Pancreas (tissue), 10 donors: ENCODE data around the gene NSD1. TPM values are rescaled to one million over a fixed set of nuclear protein-coding genes. Genes with fewer than 3 reads are reported as not detected.

Experiments
- ATAC-seq, 4 donors: fragments of 200-7000 bp; cut with Tn5 transposase; one replicate each; pipeline versions ENCODE4 v1.8.0 to v1.9.1; 2020; ENCODE audit warnings: mild to moderate bottlenecking in 4 of 4, moderate library complexity in 4 of 4
- DNase-seq, 6 donors: peaks; one replicate each; pipeline ENCODE4 v3.0.0-alpha.2; 2020
- FAIRE-seq: peaks from 2 replicates; lab custom pipeline; 2012; peaks lifted over from hg19 to GRCh38; lab: Jason Lieb, UNC
- H3K27ac ChIP-seq, 4 donors: fragments of 200-600 bp; sonication (generic); 1 replicate in 3 of 4; 2 replicates in 1 of 4; pipeline versions ENCODE4 v1.5.0 to v1.8.0; 2020
- H3K27me3 ChIP-seq, 4 donors: fragments of 200-600 bp; one replicate each; pipeline ENCODE4 v1.8.0; 2021
- H3K36me3 ChIP-seq, 3 donors: fragments of 200-600 bp; sonication (generic) in 1 of 3; one replicate each; pipeline versions ENCODE4 v1.5.0 to v1.8.0; 2020 to 2021
- H3K4me1 ChIP-seq, 3 donors: fragments of 200-600 bp; one replicate each; pipeline ENCODE4 v1.8.0; 2021
- H3K4me3 ChIP-seq, 4 donors: fragments of 200-600 bp; sonication (generic) in 2 of 4; one replicate each; pipeline versions ENCODE4 v1.5.0 to v1.8.0; 2020 to 2021
- H3K9me3 ChIP-seq, 4 donors: fragments of 200-600 bp; one replicate each; pipeline ENCODE4 v1.8.0; 2021
- CTCF ChIP-seq, 4 donors: fragments of 200-600 bp; sonication (generic) in 3 of 4; IDR thresholded peaks; one replicate each; pipeline versions ENCODE4 v1.5.0 to v1.8.0; 2021; ENCODE audit warnings: antibody characterized with exemption in 4 of 4
- WGBS, 2 donors: extraction: QIAGEN DNeasy Blood & Tissue Kit; methylation state at CpG; one replicate each; pipeline ENCODE4 v1.1.7; 2013; 5-methylcytosine and 5-hydroxymethylcytosine counted together
- intact Hi-C, 3 donors: fragments of 100-400 bp; cut with DNase I; formaldehyde crosslinking; loops; one replicate each; pipeline versions ENCODE4 v1.11.1 to v1.14.2; 2022
- polyA plus RNA-seq, 2 donors: library from polyadenylated mRNA; stranded (reverse); fragments of 200-250 nt; gene quantifications; one replicate each; pipeline ENCODE4 v1.2.3, GENCODE V29; 2013
- total RNA-seq, 6 donors: library from RNA; stranded (reverse); fragmentation: NEBNext Ultra II Directional in 4 of 6; extraction: Animal tissue kit (Norgen Biotek cat#: 25700) in 4 of 6; gene quantifications; one replicate each; pipeline versions ENCODE4 v1.2.1 to v1.2.4, GENCODE V29; 2021 to 2023
- donor health status: healthy with polysubstance abuse.
- donor health status: DM: no; HTN: no; CAD: no; lungs with moderate emphysema.
- donor health status: DM: no; HTN: no; CAD: no.
- donor health status: control.
- donor health status: control.
- donor health status: Bipolar disorder and iron deficiency.
- donor health status: DM: yes; HTN: yes; CAD: no.
- donor health status: DM: no; HTN: no; CAD: no.
- donor health status: DM: no; HTN: no; CAD: no.
- donor health status: DM: yes; HTN: yes; CAD: no.

Gene NSD1
- total and polyA plus RNA-seq, 8 donors: 6.9 to 51.2 (median 33.5) TPM

GRCh38 chr5:177116631-177117373 lies 16.8 kb upstream of the NSD1 start:
- intact Hi-C loops: loop anchor here in 1 of 3 donors (10.0 kb wide), 1 partner anchor 188 kb away; the partner anchor contains the start of genes PRELID1 and RAB24
- Histone ChIP-seq H3K36me3 (no peaks in the 10 kb centered on the region), H3K9me3 (no peaks in the 10 kb centered on the region), H3K4me1 (peaks cover 0 to 3% (median 0%) of the 10 kb centered on the region in 3 donors), H3K27ac (peak overlapping the region in 3 of 4 donors; percentile 2 to 25 (median 15)), H3K4me3 (peak overlapping the region in 2 of 4 donors; percentile 1 to 38), H3K27me3 (no peaks in the 10 kb centered on the region)
- ATAC-seq (peak; percentile 95 to 97 (median 96)), DNase-seq (peak; percentile 83 to 94 (median 86)), FAIRE-seq (no peak)
- 23 to 28% methylated on average over 46 to 49 of the region's 49 CpGs for WGBS, 2 donors
- no peak for TF ChIP-seq CTCF (IDR thresholded peaks at IDR 0.05)

- no peak overlapping the region for H3K4me3 ChIP-seq
- H3K36me3 ChIP-seq: no peaks in the 10 kb centered on the region
- H3K27ac ChIP-seq: no peak overlapping the region
- intact Hi-C loops: loop anchor here in 1 of 3 donors (10.0 kb wide), 1 partner anchor 187 kb away; the partner anchor contains the start of genes PRELID1 and RAB24
- peaks cover 0 to 3% (median 0%) of the 10 kb centered on the region in 3 donors for H3K4me1 ChIP-seq
- 97 to 99% methylated on average over 30 of the region's 30 CpGs for WGBS, 2 donors
- H3K27me3 ChIP-seq: no peaks in the 10 kb centered on the region
- no peak for FAIRE-seq
- no peak for TF ChIP-seq CTCF (IDR thresholded peaks at IDR 0.05)
- no peak for ATAC-seq
- peak in 1 of 6 donors; percentile 37 for DNase-seq
- no peaks in the 10 kb centered on the region for H3K9me3 ChIP-seq
These were observed 16.0 kb upstream of the NSD1 start for GRCh38 chr5:177117441-177118045.

GRCh38 chr5:177122566-177122965 lies 11.0 kb upstream of the NSD1 start:
- H3K27me3 ChIP-seq: no peaks in the 10 kb centered on the region
- no peak overlapping the region for H3K27ac ChIP-seq
- no peaks in the 10 kb centered on the region for H3K9me3 ChIP-seq
- 90 to 91% methylated on average over 5 of the region's 5 CpGs for WGBS, 2 donors
- intact Hi-C loops: no loop called here
- H3K4me3 ChIP-seq: no peak overlapping the region
- TF ChIP-seq CTCF (IDR thresholded peaks at IDR 0.05): no peak
- DNase-seq: no peak
- no peak for ATAC-seq
- no peak for FAIRE-seq
- no peaks in the 10 kb centered on the region for H3K4me1 ChIP-seq
- H3K36me3 ChIP-seq: no peaks in the 10 kb centered on the region

GRCh38 chr5:177123789-177124485 lies 9.6 kb upstream of the NSD1 start:
- no peaks in the 10 kb centered on the region for H3K27me3 ChIP-seq
- WGBS, 2 donors: 85 to 91% methylated on average over 15 of the region's 15 CpGs
- no peaks in the 10 kb centered on the region for H3K4me1 ChIP-seq
- FAIRE-seq (no peak), DNase-seq (no peak), ATAC-seq (no peak)
- H3K27ac ChIP-seq: no peak overlapping the region
- no peak for TF ChIP-seq CTCF (IDR thresholded peaks at IDR 0.05)
- no peak overlapping the region for H3K4me3 ChIP-seq
- H3K9me3 ChIP-seq: no peaks in the 10 kb centered on the region
- intact Hi-C loops: no loop called here
- no peaks in the 10 kb centered on the region for H3K36me3 ChIP-seq
